Measurements from ENCODE around the gene SYNGAP1. TPM values are rescaled to one million over a fixed set of nuclear protein-coding genes. Genes with fewer than 3 reads are reported as not detected.

SYNGAP1 gene
- total RNA-seq, 4 donors from 2014 or later = 6.2 to 7.3 (median 7.1) TPM

DNA sequence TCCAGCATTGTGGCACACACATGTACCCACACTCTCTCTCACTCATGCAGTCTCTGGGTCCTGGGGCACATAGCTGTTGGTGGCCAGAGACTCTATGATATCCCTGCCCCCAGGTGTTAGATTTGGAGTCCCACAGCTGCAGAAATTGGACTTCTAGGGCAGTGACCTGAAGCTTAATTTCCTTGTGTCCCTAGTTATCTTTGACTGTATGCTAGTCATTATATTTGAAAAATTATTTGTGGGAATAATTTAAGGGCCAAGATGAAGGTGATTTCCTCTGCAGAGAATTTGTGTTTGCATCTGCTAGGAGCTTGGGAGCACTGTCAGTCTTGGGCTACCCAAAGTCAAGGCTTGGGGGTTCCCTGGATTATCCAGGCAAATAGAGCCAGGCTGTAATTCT, 84.6 kb downstream of the SYNGAP1 start:
- TF ChIP-seq, protein P1, sequence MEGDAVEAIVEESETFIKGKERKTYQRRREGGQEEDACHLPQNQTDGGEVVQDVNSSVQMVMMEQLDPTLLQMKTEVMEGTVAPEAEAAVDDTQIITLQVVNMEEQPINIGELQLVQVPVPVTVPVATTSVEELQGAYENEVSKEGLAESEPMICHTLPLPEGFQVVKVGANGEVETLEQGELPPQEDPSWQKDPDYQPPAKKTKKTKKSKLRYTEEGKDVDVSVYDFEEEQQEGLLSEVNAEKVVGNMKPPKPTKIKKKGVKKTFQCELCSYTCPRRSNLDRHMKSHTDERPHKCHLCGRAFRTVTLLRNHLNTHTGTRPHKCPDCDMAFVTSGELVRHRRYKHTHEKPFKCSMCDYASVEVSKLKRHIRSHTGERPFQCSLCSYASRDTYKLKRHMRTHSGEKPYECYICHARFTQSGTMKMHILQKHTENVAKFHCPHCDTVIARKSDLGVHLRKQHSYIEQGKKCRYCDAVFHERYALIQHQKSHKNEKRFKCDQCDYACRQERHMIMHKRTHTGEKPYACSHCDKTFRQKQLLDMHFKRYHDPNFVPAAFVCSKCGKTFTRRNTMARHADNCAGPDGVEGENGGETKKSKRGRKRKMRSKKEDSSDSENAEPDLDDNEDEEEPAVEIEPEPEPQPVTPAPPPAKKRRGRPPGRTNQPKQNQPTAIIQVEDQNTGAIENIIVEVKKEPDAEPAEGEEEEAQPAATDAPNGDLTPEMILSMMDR (IDR thresholded peaks at IDR 0.05; ENCODE audit: low read depth) = no peak

Small RNA genes lying within 50 kb of the gene (small RNA-seq; reads per million reads assigned to genes)
- gene RPL35AP4 (not detected), gene ZBTB9 (not detected)

Other genes with a start within 250 kb of the SYNGAP1 start
- under 1 TPM in 3 of 4 donors, not detected in 1; 0.17 to 0.75 (median 0.66) TPM for gene COL11A2, start 227.6 kb upstream of the SYNGAP1 start, total RNA-seq
- 10 to 100 TPM; 17.3 to 27.7 (median 24.8) TPM for gene RXRB, start 219.4 kb upstream of the SYNGAP1 start, total RNA-seq
- 10 to 100 TPM; 49.0 to 54.9 (median 52.5) TPM for gene SLC39A7, start 219.2 kb upstream of the SYNGAP1 start, total RNA-seq
- 10 to 100 TPM in 3 of 4 donors, 1 to 10 TPM in 1; 5.1 to 22.0 (median 16.2) TPM for gene HSD17B8, start 215.4 kb upstream of the SYNGAP1 start, total RNA-seq
- 10 to 100 TPM in 2 of 4 donors, 1 to 10 TPM in 2; 7.3 to 19.0 (median 10.5) TPM for gene RING1, start 211.6 kb upstream of the SYNGAP1 start, total RNA-seq
- 10 to 100 TPM; 27.2 to 59.2 (median 32.7) TPM for gene VPS52, start 148.2 kb upstream of the SYNGAP1 start, total RNA-seq
- 1,000 to 10,000 TPM; 2,263 to 3,298 (median 2,623) TPM for gene RPS18, start 148.0 kb upstream of the SYNGAP1 start, total RNA-seq
- 10 to 100 TPM in 3 of 4 donors, 1 to 10 TPM in 1; 7.3 to 20.7 (median 16.9) TPM for gene B3GALT4, start 142.9 kb upstream of the SYNGAP1 start, total RNA-seq
- 10 to 100 TPM; 40.7 to 62.9 (median 50.6) TPM for gene WDR46, start 130.8 kb upstream of the SYNGAP1 start, total RNA-seq
- gene PFDN6, start 130.5 kb upstream of the SYNGAP1 start, total RNA-seq = 10 to 100 TPM; 17.1 to 31.0 (median 23.4) TPM
- 10 to 100 TPM; 16.0 to 45.8 (median 42.5) TPM for gene RGL2, start 121.1 kb upstream of the SYNGAP1 start, total RNA-seq
- gene TAPBP, start 106.0 kb upstream of the SYNGAP1 start, total RNA-seq = 10 to 100 TPM; 36.2 to 77.0 (median 50.5) TPM
- 10 to 100 TPM in 2 of 4 donors, 1 to 10 TPM in 2; 5.9 to 16.8 (median 9.0) TPM for gene ZBTB22, start 102.3 kb upstream of the SYNGAP1 start, total RNA-seq
- 10 to 100 TPM; 26.3 to 47.1 (median 33.5) TPM for gene DAXX, start 97.1 kb upstream of the SYNGAP1 start, total RNA-seq
- gene KIFC1, start 28.2 kb upstream of the SYNGAP1 start, total RNA-seq = 1 to 10 TPM in 2 of 4 donors, under 1 TPM in 1, not detected in 1; 0.33 to 4.4 (median 3.9) TPM
- 10 to 100 TPM; 21.4 to 84.0 (median 48.3) TPM for gene PHF1, start 9.1 kb upstream of the SYNGAP1 start, total RNA-seq
- gene CUTA, start 2.0 kb upstream of the SYNGAP1 start, total RNA-seq = 10 to 100 TPM; 66.7 to 92.6 (median 79.6) TPM
- gene ZBTB9, start 34.5 kb downstream of the SYNGAP1 start, total RNA-seq = 1 to 10 TPM; 1.1 to 2.8 (median 2.5) TPM
- 10 to 100 TPM in 1 of 4 donors, 1 to 10 TPM in 3; 4.2 to 15.1 (median 6.8) TPM for gene BAK1, start 160.2 kb downstream of the SYNGAP1 start, total RNA-seq
- gene ITPR3, start 201.3 kb downstream of the SYNGAP1 start, total RNA-seq = 10 to 100 TPM; 13.8 to 23.5 (median 19.6) TPM

All from subcutaneous adipose tissue (tissue), 4 donors.